MM.1S (cell line): ENCODE data around the gene SLC13A3.
A peak's percentile ranks its signal among the peaks of the same experiment; 100 is the strongest.

Experiments used
- EZH2 ChIP-seq: fragments of 300-600 bp; sonication (generic); optimal IDR thresholded peaks from 2 replicates; pipeline ENCODE3; 2017; ENCODE audit warnings: low read depth, mild to moderate bottlenecking, antibody characterized with exemption, low read length, mixed read lengths
- TF ChIP-seq, protein P1 (sequence below): fragments of 300-600 bp; sonication (generic); IDR thresholded peaks from 2 replicates; pipeline ENCODE4 v1.5.1; 2016; ENCODE audit warnings: antibody characterized with exemption, low read length, mixed read lengths

GRCh38 chr20:46520976-46521579 is 130.2 kb downstream of the SLC13A3 start:
- TF ChIP-seq, protein P1, sequence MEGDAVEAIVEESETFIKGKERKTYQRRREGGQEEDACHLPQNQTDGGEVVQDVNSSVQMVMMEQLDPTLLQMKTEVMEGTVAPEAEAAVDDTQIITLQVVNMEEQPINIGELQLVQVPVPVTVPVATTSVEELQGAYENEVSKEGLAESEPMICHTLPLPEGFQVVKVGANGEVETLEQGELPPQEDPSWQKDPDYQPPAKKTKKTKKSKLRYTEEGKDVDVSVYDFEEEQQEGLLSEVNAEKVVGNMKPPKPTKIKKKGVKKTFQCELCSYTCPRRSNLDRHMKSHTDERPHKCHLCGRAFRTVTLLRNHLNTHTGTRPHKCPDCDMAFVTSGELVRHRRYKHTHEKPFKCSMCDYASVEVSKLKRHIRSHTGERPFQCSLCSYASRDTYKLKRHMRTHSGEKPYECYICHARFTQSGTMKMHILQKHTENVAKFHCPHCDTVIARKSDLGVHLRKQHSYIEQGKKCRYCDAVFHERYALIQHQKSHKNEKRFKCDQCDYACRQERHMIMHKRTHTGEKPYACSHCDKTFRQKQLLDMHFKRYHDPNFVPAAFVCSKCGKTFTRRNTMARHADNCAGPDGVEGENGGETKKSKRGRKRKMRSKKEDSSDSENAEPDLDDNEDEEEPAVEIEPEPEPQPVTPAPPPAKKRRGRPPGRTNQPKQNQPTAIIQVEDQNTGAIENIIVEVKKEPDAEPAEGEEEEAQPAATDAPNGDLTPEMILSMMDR = peak; percentile 79
- TF ChIP-seq EZH2 = no peak
